ENCODE data around the gene NEURL3.
"Not testable (repeated sequence)": the region's sequence is repeated elsewhere in the genome, so short reads cannot be mapped to it uniquely, and the experiment has no call there.

The NEURL3 gene, protein sequence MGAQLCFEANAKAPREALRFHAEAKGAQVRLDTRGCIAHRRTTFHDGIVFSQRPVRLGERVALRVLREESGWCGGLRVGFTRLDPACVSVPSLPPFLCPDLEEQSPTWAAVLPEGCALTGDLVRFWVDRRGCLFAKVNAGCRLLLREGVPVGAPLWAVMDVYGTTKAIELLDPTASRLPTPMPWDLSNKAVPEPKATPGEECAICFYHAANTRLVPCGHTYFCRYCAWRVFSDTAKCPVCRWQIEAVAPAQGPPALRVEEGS

DNA sequence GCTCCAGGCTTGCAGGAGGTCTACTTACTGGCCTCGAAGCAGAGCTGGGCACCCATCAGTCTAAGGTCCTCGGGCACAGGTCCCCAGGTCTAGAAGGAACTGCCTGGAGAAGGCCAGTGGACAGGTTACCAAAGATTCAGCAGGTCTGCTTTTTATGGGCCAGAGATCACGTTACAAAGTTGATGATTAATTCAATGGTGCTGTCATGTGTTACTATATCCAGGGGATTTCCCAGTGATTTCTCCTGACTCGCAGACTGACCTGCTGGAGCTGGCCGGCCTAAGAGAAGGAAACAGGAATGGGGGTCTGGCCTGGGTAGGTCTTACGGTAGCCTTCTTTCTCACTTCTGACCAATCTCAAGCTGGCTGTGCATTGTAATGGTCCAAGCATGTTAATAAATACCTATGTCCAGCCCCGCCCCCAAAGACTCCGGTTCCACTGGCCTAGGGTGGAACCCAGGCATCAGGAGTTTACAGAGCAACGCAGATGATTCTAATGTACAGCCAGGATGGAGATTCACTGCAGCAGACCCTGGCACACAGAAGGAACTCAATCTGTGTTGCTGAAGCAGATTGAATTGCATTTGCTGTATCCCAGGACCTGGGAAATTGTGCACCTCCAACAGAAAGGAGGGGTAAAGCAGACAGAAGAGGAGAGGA is at the start of gene NEURL3:
TSS of gene NEURL3 (minus strand) at position 127 of the 659 bp plus-strand sequence. CDS start at position 56, 71 bp downstream.
- DNase-seq = peak; percentile 83

DNA sequence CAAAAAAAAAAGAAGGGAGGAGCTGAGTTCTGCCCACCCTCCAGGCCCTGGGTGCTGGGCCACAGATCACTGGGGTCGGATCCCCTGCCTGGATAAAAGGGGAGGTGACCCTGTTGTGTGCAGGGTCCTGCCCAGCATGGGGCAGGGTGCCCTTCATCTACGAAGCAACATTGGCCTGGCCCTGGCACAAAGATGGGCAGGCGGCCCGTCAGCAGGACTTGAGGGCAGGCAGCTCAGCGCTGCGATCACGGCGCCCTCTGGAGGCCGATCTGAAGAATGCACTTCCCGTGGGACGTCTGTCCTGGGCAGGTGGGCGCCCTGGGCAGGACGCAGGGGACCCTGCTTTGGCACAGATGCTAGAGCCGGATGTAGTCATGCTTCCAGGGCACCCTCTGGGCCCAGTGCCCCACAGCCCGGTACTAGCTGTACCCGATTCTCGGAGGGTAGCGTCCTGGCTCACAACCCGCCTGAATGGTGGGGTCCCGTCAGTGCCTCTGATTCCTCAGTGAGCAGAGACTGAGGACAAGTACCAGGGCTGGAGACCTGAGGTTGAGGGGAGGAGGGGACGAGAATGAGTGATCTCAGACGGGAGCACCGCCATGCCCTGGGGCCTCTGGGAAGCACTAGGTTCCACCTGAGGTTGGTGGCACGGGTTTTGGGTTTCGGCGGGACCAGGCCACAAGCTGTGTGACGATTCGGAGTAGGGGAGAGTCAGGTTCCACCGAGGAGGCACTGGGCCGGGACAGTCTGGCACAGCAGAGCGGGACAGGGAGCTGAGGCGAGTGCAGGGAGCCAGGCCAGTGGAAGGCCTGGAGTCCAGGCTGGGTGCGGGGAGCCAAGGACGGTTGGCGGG is 49.4 kb upstream of the NEURL3 start:
- no peak for DNase-seq

DNA sequence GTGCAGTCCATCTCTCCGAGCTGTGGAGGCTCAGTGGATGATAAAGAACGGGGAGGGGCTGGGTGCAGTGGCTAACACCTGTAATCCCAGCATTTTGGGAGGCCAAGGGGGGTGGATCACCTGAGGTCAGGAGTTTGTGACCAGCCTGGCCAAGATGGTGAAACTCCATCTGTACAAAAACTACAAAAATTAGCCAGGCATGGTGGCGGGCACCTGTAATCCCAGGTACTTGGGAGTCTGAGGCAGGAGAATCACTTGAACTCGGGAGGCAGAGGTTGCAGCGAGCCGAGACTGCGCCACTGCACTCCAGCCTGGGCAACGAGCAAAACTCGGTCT is 48.8 kb upstream of the NEURL3 start:
- not testable (repeated sequence) for DNase-seq

DNA sequence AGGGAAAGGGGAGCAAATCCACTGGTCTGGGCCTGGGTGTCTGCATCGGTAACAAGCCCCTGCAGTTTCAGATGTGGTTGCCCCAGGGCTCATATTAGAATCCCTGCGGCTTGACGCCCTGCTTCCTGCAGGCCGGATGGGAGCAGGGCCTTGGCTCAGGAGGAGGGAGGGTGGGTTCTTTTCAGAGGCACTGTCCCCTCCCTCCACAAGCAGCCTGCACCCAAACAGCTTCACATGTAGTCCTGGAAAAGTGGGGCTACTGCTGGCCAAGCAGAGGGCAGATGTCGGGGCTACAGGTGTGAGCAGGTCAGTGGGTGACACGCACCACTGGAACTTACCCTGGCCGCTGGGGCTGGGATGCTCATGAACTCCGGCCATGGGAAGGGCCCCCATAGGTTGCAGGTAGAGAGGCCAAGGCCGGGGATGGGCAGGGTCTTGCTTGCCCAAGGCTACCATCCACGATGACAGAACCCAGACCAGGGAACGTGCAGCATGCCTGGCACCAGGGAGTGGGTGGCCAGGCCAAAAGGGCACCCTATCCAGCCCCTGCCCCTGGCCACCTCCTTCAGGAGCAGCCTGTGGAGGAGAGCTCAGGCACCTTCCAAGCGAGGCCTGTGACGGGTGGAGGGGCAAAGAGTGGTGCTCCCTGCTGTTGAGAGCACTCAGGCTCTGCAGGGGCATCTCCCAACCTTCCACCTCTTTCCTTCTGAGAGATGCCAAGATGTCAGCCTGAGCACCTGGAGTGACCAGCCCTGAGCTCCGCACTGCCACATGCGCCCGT is 48.2 kb upstream of the NEURL3 start:
- DNase-seq = no peak

DNA sequence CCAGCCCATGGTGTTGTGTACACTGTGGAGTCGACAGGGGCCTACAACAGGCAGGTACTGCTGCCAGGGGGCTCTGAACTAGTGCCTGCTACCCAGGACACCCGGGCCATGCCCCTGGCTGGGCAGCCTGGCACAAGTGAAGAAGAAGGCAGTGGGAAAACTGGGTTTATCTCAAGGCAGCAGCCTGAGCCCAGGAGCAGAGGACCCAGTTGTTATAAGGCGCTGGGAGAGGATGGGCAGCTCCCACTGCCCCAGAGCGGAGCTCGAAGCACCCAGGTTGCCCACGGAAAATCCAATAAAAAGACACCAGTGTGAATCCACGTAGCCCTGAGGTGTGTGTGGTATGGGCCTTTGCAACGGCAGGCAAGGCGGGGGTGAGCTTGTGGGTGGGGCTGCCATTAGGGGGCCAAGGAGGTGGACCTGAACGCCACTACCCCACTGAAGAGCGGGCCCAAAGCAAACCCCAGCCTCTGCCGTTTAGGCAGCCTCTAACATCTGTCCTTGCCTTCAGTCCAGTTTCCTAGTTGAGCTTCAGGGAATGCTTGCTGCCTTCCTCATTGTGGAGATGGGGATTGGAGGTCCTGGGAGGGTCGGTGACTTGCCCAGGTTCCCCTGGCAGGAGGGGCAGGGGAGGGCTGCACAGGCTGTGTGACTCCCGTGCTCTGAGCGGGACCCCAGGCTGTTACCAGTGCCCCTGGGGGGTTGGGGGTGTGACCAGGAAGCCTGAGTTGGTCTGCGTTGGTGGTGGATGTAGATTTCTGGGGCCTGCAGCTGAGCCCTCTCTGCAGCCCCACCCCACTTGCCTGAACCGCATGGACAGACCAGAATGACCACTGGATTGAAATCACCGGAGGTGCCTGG is 47.4 kb upstream of the NEURL3 start:
- no peak for DNase-seq

DNA sequence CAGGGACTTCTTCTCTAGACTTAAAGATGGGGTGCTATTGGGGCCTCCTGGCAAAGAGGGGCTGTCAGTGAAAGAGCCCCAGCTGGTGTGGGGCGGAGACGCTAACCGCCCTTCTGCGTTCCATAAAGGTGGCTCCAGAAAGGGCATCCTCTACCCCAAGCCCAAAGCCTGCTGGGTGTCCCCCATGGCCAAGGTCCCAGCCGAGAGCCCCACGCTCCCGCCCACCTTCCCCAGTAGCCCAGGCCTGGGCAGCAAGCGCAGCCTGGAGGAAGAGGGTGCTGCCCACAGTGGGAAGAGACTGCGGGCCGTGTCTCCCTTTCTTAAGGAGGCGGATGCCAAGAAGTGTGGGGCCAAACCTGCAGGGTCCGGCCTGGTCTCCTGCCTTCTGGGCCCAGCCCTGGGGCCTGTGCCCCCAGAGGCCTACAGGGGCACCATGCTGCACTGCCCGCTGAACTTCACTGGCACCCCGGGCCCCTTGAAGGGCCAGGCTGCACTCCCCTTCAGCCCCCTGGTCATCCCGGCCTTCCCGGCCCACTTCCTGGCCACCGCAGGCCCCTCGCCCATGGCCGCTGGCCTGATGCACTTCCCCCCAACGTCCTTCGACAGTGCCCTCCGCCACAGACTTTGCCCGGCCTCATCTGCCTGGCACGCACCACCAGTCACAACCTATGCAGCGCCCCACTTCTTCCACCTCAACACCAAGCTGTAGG is 46.6 kb upstream of the NEURL3 start:
- no peak for DNase-seq

DNA sequence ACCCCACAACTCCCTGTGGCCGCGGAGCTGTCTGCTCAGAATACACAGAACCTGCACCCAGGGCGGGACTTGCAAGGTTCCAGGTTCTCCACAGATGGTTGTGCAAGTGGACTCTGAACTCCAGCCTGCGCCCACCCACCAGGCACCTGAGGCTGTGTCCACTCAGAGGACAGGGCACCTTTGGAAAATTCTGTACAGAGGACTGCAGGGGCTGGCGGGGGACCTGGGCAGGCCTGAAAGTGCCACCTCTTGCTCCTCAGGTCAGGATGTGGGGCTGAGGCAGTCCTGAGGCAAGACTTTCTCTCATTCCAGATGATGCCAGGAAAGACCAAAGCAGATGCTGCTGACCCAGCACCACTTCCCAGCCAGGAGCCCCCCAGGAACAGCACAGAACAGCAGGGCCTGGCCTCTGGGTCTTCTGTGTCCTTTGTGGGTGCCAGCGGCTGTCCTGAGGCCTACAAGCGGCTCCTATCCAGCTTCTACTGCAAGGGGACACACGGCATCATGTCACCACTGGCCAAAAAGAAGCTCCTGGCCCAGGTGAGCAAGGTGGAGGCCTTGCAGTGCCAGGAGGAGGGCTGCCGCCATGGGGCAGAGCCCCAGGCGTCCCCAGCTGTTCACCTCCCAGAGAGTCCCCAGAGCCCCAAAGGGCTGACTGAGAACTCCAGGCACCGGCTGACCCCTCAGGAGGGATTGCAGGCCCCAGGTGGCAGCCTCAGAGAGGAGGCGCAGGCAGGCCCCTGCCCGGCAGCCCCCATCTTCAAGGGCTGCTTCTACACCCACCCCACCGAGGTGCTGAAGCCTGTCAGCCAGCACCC is 45.8 kb upstream of the NEURL3 start:
- no peak for DNase-seq

DNA sequence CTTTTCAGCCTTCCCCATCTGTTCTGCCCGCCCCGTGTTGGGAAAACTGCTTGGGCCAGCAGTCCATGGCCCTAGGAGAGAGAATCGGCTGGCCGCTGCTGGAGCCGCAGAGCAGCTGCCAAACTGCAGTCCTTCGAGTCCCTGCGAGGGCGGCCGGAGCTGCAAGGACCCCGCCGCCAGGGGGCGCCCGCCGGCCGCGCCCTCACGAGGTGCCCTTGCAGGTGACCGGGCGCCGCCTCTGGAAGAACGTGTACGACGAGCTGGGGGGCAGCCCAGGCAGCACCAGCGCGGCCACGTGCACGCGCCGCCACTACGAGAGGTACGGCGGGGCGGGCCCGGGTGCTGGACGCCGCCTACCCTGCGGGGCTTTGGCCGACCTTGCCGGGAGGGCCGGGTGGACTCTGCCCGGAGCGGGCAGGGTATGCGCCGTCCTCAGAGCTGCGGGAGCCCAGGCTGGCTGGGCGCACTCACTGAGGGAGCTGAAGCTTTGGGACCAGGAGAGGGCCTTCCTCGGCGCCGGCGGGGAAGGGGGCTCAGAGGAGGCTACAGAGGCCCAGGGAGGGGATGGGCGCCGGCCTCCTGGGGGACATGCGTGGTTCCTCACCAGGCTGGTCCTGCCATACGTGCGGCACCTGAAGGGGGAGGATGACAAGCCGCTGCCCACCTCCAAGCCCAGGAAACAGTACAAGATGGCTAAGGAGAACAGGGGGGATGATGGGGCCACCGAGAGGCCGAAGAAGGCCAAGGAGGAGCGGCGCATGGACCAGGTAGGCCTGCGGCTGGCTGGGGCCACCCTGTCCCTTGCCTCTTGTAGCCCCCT is 45.0 kb upstream of the NEURL3 start:
- no peak for DNase-seq

DNA sequence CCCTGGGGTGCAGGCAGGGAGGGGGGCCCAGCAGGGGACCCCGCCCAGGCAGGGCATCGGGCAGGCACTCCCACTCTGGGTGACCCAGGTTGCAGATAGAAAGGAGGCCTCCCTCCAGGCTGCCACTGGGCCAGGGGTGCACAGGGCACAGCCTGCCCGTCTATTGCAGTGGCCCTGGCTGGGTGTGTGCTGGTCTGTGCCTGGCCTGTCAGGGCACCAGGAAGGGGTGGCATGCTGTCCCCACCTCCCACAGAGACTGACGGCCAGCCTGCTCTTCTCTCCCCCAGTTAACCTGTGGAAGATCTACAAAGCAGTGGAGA is 44.3 kb upstream of the NEURL3 start:
- DNase-seq = no peak

DNA sequence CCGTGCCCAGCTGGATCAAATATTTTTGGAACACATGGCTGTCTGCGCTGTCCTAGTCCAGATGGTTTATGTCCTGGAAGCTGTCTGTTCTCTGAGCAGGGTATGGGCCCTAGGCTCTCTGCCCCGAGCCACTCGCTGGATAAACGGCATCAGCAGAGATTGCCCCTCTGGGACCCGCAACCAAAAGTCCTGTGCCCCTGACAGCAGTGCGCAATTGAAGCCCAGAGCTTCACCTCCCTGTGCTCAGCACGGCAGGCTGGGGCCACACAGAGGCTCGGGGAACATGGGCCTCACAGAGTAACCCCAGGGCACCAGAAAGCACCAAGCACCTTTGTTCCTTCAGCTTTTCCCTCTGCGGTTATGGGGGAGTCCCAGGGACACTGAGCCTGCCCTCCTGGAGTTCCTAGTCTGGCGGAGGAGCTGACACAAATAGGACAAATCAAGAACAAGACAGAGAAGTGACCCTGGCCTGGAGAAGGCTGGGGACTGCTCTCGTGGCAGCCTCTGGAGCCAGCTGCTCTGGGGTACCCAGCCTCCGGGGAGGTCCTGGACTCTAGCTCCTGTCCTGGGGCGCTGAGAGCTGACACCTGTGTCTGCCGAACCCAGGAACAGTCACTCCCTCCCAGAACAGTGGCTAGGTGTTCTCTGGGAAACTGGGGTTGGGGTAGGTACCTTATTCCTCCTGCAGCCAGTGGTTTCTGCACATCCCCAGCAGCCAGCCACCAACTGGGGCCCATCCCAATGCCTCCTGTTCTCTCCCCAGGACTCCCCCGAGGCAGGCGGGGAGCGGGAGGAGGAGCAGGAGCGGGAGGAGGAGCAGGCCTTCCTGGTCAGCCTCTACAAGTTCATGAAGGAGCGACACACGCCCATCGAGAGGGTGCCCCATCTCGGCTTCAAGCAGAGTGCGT is 43.7 kb upstream of the NEURL3 start:
- DNase-seq = no peak

DNA sequence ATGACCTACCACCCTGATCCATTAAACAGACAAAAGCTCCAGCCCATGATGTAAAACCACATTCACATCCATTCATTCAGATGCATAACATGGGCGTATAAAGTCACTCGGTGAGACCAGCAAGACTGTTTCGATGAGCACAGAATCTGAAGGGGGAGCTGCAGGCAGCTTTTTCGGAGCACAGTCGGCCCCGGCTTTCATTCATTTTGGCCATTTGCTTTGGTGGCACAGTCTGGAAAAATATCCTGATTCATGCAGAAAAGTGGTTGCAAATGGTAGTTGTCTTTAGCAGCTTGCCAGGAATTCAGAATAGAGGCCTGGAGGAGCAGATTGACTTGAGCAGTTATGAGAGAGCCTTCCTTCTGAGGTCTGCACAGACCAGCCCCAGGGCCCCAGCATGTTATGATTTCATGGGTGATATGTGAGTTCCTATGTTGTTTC is 42.6 kb upstream of the NEURL3 start:
- DNase-seq = no peak

DNA sequence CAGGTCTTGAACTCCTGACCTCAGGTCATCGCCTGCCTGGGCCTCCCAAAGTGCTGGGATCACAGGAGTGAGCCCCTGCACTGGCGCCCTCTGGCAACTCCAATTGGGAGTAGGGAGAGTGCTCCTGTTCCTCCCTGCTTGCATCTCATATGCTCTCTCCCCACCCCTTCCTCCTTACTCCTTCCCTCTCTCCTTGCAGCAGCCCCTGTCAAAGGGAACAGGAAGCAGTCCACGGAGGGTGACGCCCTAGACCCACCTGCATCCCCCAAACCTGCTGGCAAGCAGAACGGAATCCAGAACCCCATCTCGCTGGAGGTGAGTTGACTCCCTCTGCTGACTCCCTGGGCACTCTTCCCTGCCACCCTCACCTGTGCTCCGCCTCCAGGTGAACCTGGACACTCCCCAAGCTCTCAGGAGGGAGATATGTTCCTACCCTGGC is 42.1 kb upstream of the NEURL3 start:
- DNase-seq = no peak

DNA sequence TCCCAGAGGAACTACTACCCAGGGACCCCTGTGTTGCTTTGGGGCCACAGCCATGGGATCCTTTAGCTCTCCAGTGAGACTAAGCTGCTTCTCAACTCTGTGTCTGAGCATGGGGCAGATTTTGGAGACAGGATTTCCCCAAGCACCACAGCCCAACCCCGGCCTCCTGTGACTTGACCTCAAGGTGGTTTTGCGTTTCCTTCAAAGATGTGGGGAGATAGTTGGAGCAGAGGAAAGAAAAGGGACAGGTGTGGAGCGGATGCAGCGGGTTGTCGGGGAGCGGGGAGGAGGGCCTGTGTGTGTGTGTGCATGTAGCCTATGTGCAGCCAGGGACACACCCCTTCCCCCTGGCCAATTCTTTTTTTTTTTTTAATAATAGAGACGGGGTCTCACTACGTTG is 41.6 kb upstream of the NEURL3 start:
- no peak for DNase-seq

DNA sequence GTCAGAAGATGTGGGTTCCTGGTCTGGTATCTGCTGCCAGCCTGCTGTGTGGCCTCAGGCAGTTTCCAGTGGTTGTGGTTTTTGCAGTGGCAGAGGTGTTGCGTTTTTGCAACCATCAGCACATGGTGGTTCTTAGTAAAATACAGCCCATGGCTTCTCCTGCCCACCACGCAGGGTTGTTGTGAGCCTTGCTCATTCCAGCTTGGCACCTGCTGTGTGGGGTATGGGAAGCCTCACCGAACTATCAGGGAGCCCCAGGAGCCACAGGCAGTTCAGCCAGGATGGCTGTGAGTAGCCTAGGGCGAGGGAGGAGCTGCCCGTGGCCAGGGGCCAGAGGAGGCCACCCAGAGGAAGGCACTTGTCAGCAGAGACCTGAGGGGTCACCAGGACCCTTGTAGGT is 41.2 kb upstream of the NEURL3 start:
- DNase-seq = no peak

DNA sequence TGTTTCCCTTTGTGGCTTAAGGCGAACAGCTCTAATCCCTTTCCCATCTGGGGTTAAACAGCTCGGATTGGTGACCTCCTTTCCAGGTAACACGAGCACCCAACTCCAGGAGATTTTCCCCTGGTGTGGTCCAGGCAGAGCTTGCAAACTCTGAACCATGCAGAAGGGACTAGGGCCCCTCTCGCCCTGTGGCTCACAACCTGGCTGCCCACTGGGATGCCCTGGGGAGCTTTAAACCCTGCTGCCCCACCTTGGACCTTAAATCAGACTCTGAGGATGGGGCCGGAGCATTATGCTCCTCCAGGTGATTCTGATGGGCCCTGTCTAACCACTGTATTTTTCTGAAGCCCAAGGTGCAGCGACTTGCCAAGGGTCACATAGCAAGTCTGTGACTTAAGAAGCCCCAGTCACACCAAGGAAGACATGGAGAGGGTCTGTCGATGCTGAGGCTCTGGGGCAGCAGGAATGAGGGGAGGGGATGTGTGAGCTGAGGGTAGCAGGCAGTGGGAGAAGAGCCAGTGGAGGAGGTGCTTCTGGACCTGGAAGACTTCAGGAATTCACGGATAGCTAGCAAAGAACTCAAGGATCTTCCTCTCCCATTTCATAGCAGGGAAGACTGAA is 37.3 kb upstream of the NEURL3 start:
- DNase-seq = no peak

DNA sequence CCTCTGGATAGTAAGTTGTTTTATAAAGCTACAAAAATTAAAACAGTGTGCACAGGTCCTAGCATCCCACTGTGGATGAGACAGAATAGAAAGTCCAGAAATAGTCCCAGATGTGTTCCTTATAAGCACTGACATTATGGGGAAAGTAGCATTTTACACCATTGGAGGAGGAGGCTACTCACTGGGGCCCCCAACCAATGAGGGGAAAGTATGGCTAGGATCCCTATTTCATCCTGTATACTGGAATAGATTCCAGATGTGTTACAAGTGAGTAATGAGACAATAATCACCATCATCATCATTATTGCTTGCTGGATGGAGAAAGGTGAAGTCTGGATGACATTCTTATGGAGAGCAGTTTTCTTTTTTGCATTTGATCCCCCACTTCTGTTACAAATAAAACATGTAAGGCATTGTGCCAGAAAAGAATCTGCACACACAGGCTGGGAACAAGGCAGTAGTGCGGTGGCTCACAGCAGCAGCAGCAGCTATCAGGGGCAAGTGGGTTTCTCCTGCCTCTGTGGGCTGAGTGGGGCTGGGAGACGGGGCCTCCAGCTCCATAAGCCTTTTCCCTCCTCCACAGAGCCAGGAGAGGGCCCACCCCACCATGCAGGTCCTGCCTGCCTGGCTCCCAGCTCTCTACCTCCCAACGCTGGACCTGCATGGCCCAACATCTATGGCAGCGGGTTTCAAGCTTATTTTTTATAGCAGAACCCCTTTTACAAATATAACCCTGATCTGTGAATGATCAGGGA is 36.4 kb upstream of the NEURL3 start:
- DNase-seq = no peak

DNA sequence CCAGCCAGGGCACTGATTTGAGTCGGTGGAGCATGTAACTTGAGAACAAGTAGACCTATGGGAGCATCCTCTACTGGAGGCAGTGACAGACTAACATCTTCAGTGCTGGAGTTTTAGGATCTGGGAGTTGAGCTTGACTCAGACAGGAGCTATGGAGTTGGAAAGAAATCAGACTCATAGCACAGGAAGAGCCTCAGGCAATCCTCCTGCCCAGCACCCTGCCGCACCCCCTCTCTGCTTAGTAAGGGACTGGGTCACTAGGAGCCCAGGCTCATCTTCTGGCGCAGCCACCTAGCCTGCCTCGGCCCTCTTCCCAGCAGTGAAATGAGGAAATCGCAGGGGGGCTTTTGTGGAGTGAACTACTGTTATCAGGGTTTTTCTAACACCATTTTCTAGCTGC is 35.0 kb upstream of the NEURL3 start:
- peak; percentile 80 for DNase-seq
